ENCODE results near the gene ALX4. TPM values are rescaled to one million over a fixed set of nuclear protein-coding genes. Genes with fewer than 3 reads are reported as not detected.

The ALX4 gene
- total RNA-seq, 2 experiments from 2014 or later: not detected

- Mint-ChIP-seq H3K36me3 (ENCODE audit: low read depth) (no peaks in the 10 kb centered on the region), H3K4me3 (no peak overlapping the region), H3K27ac (no peak overlapping the region), H3K9me3 (no peaks in the 10 kb centered on the region), H3K4me1 (ENCODE audit: low read depth) (no peaks in the 10 kb centered on the region), H3K27me3 (peaks cover 96% of the 10 kb centered on the region)
- DNase-seq (no peak), ATAC-seq (ENCODE audit: poor library complexity) (no peak)
- ChIA-PET CTCF (no interaction called here), POLR2A (no interaction called here)
- Histone ChIP-seq H3K36me3 (ENCODE audit: insufficient read depth, low read length) (no peaks in the 10 kb centered on the region), H3K4me1 (ENCODE audit: insufficient read depth, low read length) (no peaks in the 10 kb centered on the region), H3K27ac (ENCODE audit: low read depth in 1 of 2, low read length in 2 of 2) (no peak overlapping the region), H3K27me3 (ENCODE audit: control insufficient read depth in 1 of 2, insufficient read depth in 2 of 2, low read length in 2 of 2) (peaks cover 51 to 70% of the 10 kb centered on the region in 2 experiments), H3K9me3 (ENCODE audit: control insufficient read depth in 1 of 2, insufficient read depth in 1 of 2, low read length in 2 of 2) (peaks cover 0 to 6% of the 10 kb centered on the region in 2 experiments), H3K4me3 (ENCODE audit: low read length) (no peak overlapping the region)
- intact Hi-C loops (cut with DNase I, micrococcal nuclease): no loop called here
- no peak for TF ChIP-seq CTCF (IDR thresholded peaks at IDR 0.05)
Measured at GRCh38 chr11:44325698-44326097, 15.8 kb upstream of the ALX4 start.

- no peak overlapping the region for H3K4me3 Mint-ChIP-seq
- ATAC-seq (ENCODE audit: poor library complexity): no peak
- H3K36me3 Mint-ChIP-seq (ENCODE audit: low read depth): no peaks in the 10 kb centered on the region
- CTCF ChIA-PET: no interaction called here
- intact Hi-C loops (cut with DNase I, micrococcal nuclease): no loop called here
- H3K4me3 ChIP-seq (ENCODE audit: low read length): no peak overlapping the region
- no peak overlapping the region for H3K27ac Mint-ChIP-seq
- no peak for DNase-seq
- no peak for TF ChIP-seq CTCF (IDR thresholded peaks at IDR 0.05)
- peaks cover 0 to 6% of the 10 kb centered on the region in 2 experiments for H3K9me3 ChIP-seq (ENCODE audit: control insufficient read depth in 1 of 2, insufficient read depth in 1 of 2, low read length in 2 of 2)
- peaks cover 58 to 72% of the 10 kb centered on the region in 2 experiments for H3K27me3 ChIP-seq (ENCODE audit: control insufficient read depth in 1 of 2, insufficient read depth in 2 of 2, low read length in 2 of 2)
- no peaks in the 10 kb centered on the region for H3K4me1 Mint-ChIP-seq (ENCODE audit: low read depth)
- H3K27ac ChIP-seq (ENCODE audit: low read depth in 1 of 2, low read length in 2 of 2): no peak overlapping the region
- peaks cover 96% of the 10 kb centered on the region for H3K27me3 Mint-ChIP-seq
- no peaks in the 10 kb centered on the region for H3K36me3 ChIP-seq (ENCODE audit: insufficient read depth, low read length)
- H3K9me3 Mint-ChIP-seq: no peaks in the 10 kb centered on the region
- POLR2A ChIA-PET: no interaction called here
- H3K4me1 ChIP-seq (ENCODE audit: insufficient read depth, low read length): peaks cover 2% of the 10 kb centered on the region
Measured at GRCh38 chr11:44324749-44325525, 15.0 kb upstream of the ALX4 start.

GRCh38 chr11:44324222-44324621 lies 14.3 kb upstream of the ALX4 start:
- CTCF ChIA-PET: no interaction called here
- Histone ChIP-seq H3K9me3 (ENCODE audit: control insufficient read depth in 1 of 2, insufficient read depth in 1 of 2, low read length in 2 of 2) (peaks cover 0 to 11% of the 10 kb centered on the region in 2 experiments), H3K36me3 (ENCODE audit: insufficient read depth, low read length) (no peaks in the 10 kb centered on the region), H3K4me1 (ENCODE audit: insufficient read depth, low read length) (peaks cover 2% of the 10 kb centered on the region), H3K27me3 (ENCODE audit: control insufficient read depth in 1 of 2, insufficient read depth in 2 of 2, low read length in 2 of 2) (peaks cover 62 to 73% of the 10 kb centered on the region in 2 experiments), H3K27ac (ENCODE audit: low read depth in 1 of 2, low read length in 2 of 2) (no peak overlapping the region), H3K4me3 (ENCODE audit: low read length) (no peak overlapping the region)
- Mint-ChIP-seq H3K27me3 (peaks cover 95% of the 10 kb centered on the region), H3K4me3 (no peak overlapping the region), H3K36me3 (ENCODE audit: low read depth) (no peaks in the 10 kb centered on the region), H3K27ac (no peak overlapping the region), H3K4me1 (ENCODE audit: low read depth) (no peaks in the 10 kb centered on the region), H3K9me3 (no peaks in the 10 kb centered on the region)
- intact Hi-C loops (cut with DNase I, micrococcal nuclease): no loop called here
- DNase-seq: no peak
- no peak for TF ChIP-seq CTCF (IDR thresholded peaks at IDR 0.05)
- POLR2A ChIA-PET: no interaction called here
- no peak for ATAC-seq (ENCODE audit: poor library complexity)

All from CD4-positive, alpha-beta T cell (primary cell).